Measurements from ENCODE around the gene ENGASE.

ENGASE gene

DNA sequence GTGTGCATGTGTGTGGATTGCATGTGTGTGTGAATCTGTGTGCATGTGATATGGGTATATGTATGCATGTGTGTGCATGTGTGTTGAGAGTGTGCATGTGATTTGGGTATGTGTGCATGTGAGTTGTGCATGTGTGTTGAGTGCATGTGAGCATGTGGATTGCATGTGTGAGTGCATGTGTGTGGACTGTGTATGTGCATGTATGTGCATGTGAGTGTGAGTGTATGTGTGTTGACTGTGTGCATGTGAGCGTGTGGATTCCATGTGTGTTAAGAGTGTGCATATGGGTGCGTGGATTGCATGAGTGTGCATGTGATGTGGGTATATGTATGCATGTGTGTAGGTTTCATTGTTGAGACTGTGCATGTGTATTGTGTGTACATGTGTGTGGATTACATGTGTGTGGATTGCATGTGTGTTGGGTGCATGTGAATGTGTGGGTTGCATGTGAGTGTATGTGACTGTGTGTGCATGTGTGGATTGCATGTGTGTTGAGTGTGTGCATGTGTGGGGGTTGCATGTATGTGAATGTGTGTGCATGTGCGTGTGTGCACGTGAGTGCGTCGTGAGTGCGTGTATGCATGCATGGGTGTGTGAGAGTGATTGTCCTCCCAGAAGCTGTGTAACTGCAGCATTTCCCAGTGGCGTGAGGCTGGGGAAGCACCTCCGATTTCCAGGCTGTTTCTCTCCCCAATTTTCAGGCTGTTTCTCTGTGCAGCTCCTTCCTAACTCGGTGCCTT, 31.3 kb upstream of the ENGASE start:
- no peaks in the 10 kb centered on the region for H3K9me3 ChIP-seq (replicated peaks in 1 of 11)
- peaks cover 0 to 7% (median 0%) of the 10 kb centered on the region in 11 experiments; a peak in 2 of 22 replicates for H4K20me1 ChIP-seq
- H3K36me3 ChIP-seq, result no peaks in the 10 kb centered on the region; a peak in 1 of 22 replicates
- TF ChIP-seq Cebpa-rat (IDR thresholded peaks at IDR 0.05), result no peak
- H3K4me1 ChIP-seq, result peaks cover 25 to 66% (median 38%) of the 10 kb centered on the region in 10 experiments
- H3K4me2 ChIP-seq, result no peak overlapping the region
- H3K27me3 ChIP-seq, result no peaks in the 10 kb centered on the region
- no peak overlapping the region for H3K4me3 ChIP-seq
- no peak overlapping the region for H3K9ac ChIP-seq
- H3K27ac ChIP-seq, result no peak overlapping the region

DNA sequence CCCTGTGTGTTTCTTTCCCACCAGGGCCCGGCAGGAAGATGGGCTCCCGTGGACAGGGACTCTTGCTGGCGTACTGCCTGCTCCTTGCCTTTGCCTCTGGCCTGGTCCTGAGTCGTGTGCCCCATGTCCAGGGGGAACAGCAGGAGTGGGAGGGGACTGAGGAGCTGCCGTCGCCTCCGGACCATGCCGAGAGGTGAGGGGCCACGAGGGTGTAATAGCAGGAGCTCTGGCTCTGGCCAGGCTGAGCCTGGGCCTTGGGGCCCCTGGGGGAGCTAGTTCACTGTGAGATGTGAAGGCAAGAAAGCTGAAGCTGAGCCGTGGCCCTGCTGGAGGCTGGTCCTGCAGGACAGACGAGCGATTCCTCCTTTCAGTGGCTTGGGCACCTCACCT, 30.7 kb upstream of the ENGASE start:
- Histone ChIP-seq H3K27ac (no peak overlapping the region), H3K27me3 (no peaks in the 10 kb centered on the region), H3K4me1 (peaks cover 30 to 66% (median 39%) of the 10 kb centered on the region in 10 experiments), H3K36me3 (no peaks in the 10 kb centered on the region; a peak in 1 of 22 replicates), H3K4me3 (no peak overlapping the region), H3K9me3 (replicated peaks in 1 of 11) (no peaks in the 10 kb centered on the region), H4K20me1 (peaks cover 0 to 7% (median 0%) of the 10 kb centered on the region in 11 experiments; a peak in 2 of 22 replicates), H3K4me2 (no peak overlapping the region), H3K9ac (no peak overlapping the region)
- TF ChIP-seq Cebpa-rat (IDR thresholded peaks at IDR 0.05), result no peak

DNA sequence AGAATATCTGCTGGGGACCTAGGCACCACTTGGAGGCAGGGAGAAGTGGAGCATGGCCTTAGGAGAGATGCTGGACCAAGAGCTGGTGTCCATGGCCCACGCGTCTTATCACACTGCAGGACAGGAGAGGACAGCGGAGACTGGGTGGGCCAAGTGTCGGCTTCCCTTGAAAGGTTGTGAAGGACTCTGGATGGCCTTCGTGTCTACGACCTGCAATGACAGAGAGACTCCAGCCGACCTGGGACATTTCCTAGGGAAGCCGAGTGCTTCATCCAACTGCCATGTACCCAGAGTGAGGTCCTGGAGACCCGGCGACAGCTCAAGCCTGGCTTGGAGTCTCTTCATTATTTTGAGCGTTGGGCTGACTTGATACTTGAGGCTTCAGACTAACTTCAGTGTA, 30.2 kb upstream of the ENGASE start:
- no peak overlapping the region for H3K4me2 ChIP-seq
- H3K9me3 ChIP-seq (replicated peaks in 1 of 11), result no peaks in the 10 kb centered on the region
- no peaks in the 10 kb centered on the region; a peak in 1 of 22 replicates for H3K36me3 ChIP-seq
- H3K27me3 ChIP-seq, result no peaks in the 10 kb centered on the region
- H3K27ac ChIP-seq, result no peak overlapping the region
- peaks cover 0 to 7% (median 0%) of the 10 kb centered on the region in 11 experiments; a peak in 2 of 22 replicates for H4K20me1 ChIP-seq
- peaks cover 35 to 66% (median 40%) of the 10 kb centered on the region in 10 experiments for H3K4me1 ChIP-seq
- no peak overlapping the region for H3K9ac ChIP-seq
- TF ChIP-seq Cebpa-rat (IDR thresholded peaks at IDR 0.05), result no peak
- no peak overlapping the region for H3K4me3 ChIP-seq

DNA sequence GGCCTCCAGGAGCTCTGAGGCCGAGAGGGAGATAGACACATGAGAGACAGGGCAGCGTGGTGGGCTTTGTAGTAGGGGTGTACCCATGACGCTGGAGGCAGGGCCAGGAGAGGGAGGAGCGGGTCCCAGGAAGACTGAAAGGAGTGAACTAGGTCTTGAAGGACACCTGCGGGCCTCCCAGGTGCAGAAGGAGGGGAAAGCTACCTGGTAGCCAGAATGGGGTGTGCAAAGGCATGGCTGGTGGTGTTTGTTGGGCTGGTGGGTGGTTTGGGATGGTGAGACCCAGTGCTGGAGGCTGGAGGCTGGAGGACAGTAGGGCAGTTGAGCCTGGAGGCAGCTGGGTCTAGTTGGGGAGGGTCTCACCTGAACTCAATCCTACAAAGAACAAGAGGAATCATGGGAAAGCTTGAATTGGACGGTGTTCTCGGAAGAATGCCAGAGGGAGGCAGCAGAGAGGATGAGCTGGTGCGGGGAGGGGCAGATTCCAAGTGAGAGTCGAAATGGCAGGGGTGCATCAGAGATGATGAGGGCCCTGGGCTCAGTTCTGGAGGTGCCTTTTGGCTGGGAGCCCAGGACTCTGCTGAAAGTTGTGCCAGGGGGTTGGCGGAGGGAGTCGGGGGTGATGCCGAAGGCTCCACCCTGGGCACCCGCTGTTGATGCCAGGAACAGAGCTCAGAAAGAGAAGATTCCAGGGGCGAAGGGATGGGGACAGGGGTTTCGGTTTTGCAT, 29.5 kb upstream of the ENGASE start:
- no peaks in the 10 kb centered on the region for H3K27me3 ChIP-seq
- no peak overlapping the region for H3K9ac ChIP-seq
- peaks cover 40 to 61% (median 45%) of the 10 kb centered on the region in 10 experiments for H3K4me1 ChIP-seq
- H3K27ac ChIP-seq, result no peak overlapping the region
- TF ChIP-seq Cebpa-rat (IDR thresholded peaks at IDR 0.05), result no peak
- no peak overlapping the region for H3K4me3 ChIP-seq
- no peaks in the 10 kb centered on the region; a peak in 1 of 22 replicates for H3K36me3 ChIP-seq
- H3K4me2 ChIP-seq, result no peak overlapping the region
- no peaks in the 10 kb centered on the region for H3K9me3 ChIP-seq (replicated peaks in 1 of 11)
- peaks cover 0 to 7% (median 0%) of the 10 kb centered on the region in 11 experiments; a peak in 2 of 22 replicates for H4K20me1 ChIP-seq

- peaks cover 0 to 7% (median 0%) of the 10 kb centered on the region in 11 experiments; a peak in 2 of 22 replicates for H4K20me1 ChIP-seq
- H3K27me3 ChIP-seq, result no peaks in the 10 kb centered on the region
- H3K4me3 ChIP-seq, result no peak overlapping the region
- H3K27ac ChIP-seq, result no peak overlapping the region
- H3K4me1 ChIP-seq, result peaks cover 40 to 54% (median 45%) of the 10 kb centered on the region in 10 experiments
- H3K9ac ChIP-seq, result no peak overlapping the region
- no peaks in the 10 kb centered on the region; a peak in 1 of 22 replicates for H3K36me3 ChIP-seq
- no peaks in the 10 kb centered on the region for H3K9me3 ChIP-seq (replicated peaks in 1 of 11)
- peak overlapping the region in 4 of 11 experiments; percentile 84 to 94 (median 92); a peak in 6 of 22 replicates for H3K4me2 ChIP-seq
- TF ChIP-seq Cebpa-rat (IDR thresholded peaks at IDR 0.05), result no peak
Measured at GRCh38 chr17:79045842-79046196, 28.8 kb upstream of the ENGASE start.

DNA sequence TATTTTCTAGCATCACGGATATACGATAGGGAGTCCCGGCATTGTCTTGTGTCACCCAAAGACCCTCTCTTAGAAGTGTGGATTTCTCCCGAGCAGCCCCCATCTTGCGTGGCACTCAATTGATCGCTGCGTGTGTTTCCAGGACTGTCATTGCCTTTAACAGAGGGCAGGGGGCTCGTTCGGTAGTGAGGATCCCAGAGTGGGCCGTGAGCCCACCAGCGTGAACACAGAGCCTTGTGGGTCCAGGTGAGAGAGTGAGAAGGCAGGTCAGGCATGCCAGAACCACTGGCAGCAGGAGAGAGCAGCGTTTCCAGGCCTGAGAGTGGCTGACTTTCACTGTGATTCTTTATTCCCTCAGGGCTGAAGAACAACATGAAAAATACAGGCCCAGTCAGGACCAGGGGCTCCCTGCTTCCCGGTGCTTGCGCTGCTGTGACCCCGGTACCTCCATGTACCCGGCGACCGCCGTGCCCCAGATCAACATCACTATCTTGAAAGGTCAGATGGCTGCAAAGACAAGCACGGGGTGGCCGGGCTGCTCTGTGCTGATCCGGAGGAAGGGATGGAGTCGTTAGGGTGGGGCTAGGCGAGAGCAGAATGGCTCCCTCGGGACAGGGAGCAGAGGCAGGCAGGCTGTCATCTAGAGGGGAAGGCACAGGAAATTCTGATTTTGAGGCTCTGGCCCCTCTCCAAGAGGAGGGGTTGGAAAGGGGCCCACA, 28.3 kb upstream of the ENGASE start:
- Histone ChIP-seq H3K27ac (no peak overlapping the region), H3K27me3 (no peaks in the 10 kb centered on the region), H3K4me2 (peak overlapping the region; percentile 4 to 94 (median 83); a peak in 20 of 22 replicates), H3K4me1 (peaks cover 39 to 49% (median 42%) of the 10 kb centered on the region in 10 experiments), H4K20me1 (peaks cover 0 to 7% (median 0%) of the 10 kb centered on the region in 11 experiments; a peak in 2 of 22 replicates), H3K4me3 (no peak overlapping the region), H3K36me3 (no peaks in the 10 kb centered on the region; a peak in 1 of 22 replicates), H3K9ac (peak overlapping the region in 3 of 11 experiments; percentile 3 to 16 (median 11); a peak in 1 of 22 replicates), H3K9me3 (replicated peaks in 1 of 11) (no peaks in the 10 kb centered on the region)
- TF ChIP-seq Cebpa-rat (IDR thresholded peaks at IDR 0.05), result no peak

GRCh38 chr17:79046916-79047280, 27.7 kb upstream of the ENGASE start:
- peaks cover 34 to 49% (median 42%) of the 10 kb centered on the region in 10 experiments for H3K4me1 ChIP-seq
- no peaks in the 10 kb centered on the region for H3K27me3 ChIP-seq
- H3K27ac ChIP-seq, result no peak overlapping the region
- H3K4me3 ChIP-seq, result no peak overlapping the region
- no peak for TF ChIP-seq Cebpa-rat (IDR thresholded peaks at IDR 0.05)
- no peaks in the 10 kb centered on the region; a peak in 1 of 22 replicates for H3K36me3 ChIP-seq
- peaks cover 0 to 7% (median 0%) of the 10 kb centered on the region in 11 experiments; a peak in 2 of 22 replicates for H4K20me1 ChIP-seq
- H3K9ac ChIP-seq, result peak overlapping the region in 3 of 11 experiments; percentile 3 to 16 (median 11); a peak in 1 of 22 replicates
- no peaks in the 10 kb centered on the region for H3K9me3 ChIP-seq (replicated peaks in 1 of 11)
- H3K4me2 ChIP-seq, result peak overlapping the region; percentile 4 to 94 (median 83); a peak in 19 of 22 replicates

GRCh38 chr17:79047291-79047920, 27.2 kb upstream of the ENGASE start:
- H3K9me3 ChIP-seq (replicated peaks in 1 of 11), result no peaks in the 10 kb centered on the region
- peak overlapping the region in 3 of 11 experiments; percentile 44 to 61 (median 59); a peak in 3 of 22 replicates for H3K9ac ChIP-seq
- H3K36me3 ChIP-seq, result no peaks in the 10 kb centered on the region; a peak in 1 of 22 replicates
- H3K4me2 ChIP-seq, result peak overlapping the region; percentile 74 to 94 (median 84)
- no peak overlapping the region for H3K4me3 ChIP-seq
- no peak overlapping the region for H3K27ac ChIP-seq
- peaks cover 30 to 49% (median 42%) of the 10 kb centered on the region in 10 experiments for H3K4me1 ChIP-seq
- H3K27me3 ChIP-seq, result no peaks in the 10 kb centered on the region
- no peak for TF ChIP-seq Cebpa-rat (IDR thresholded peaks at IDR 0.05)
- peaks cover 0 to 7% (median 0%) of the 10 kb centered on the region in 11 experiments; a peak in 2 of 22 replicates for H4K20me1 ChIP-seq

Data from BLaER1 treated with 17β-estradiol and CSF1 and Interleukin-3, amounts not matched to agents 10 nM and 100 nM (cell line).